COLO668 (cell line): Measurements from ENCODE around the gene PAPPA.

Experiments
- DNase-seq: peaks from one replicate; lab custom pipeline; 2025; ENCODE audit not compliant: unreplicated experiment; lab: John Stamatoyannopoulos, UW

Gene PAPPA

GRCh38 chr9:116152941-116153764, 438 bp upstream of the PAPPA start:
- no peak for DNase-seq

GRCh38 chr9:116154334-116154975, 864 bp downstream of the PAPPA start:
- DNase-seq, result peak; percentile 51

- DNase-seq, result no peak
Observed at GRCh38 chr9:116154976-116155697, 1.5 kb downstream of the PAPPA start.

GRCh38 chr9:116155698-116156039, 2.1 kb downstream of the PAPPA start:
- DNase-seq, result no peak

- peak; percentile 52 for DNase-seq
Observed at GRCh38 chr9:116156621-116157314, 3.2 kb downstream of the PAPPA start.

GRCh38 chr9:116157436-116158138, 4.0 kb downstream of the PAPPA start:
- DNase-seq, result no peak

GRCh38 chr9:116160676-116161571, 7.3 kb downstream of the PAPPA start:
- DNase-seq, result no peak

GRCh38 chr9:116162241-116162781, 8.7 kb downstream of the PAPPA start:
- no peak for DNase-seq

- DNase-seq, result no peak
Observed at GRCh38 chr9:116163293-116164055, 9.9 kb downstream of the PAPPA start.

- DNase-seq, result no peak
Observed at GRCh38 chr9:116165912-116166311, 12.3 kb downstream of the PAPPA start.

- no peak for DNase-seq
Observed at GRCh38 chr9:116166713-116167112, 13.1 kb downstream of the PAPPA start.

- no peak for DNase-seq
Observed at GRCh38 chr9:116168231-116168630, 14.6 kb downstream of the PAPPA start.

- no peak for DNase-seq
Observed at GRCh38 chr9:116172216-116172615, 18.6 kb downstream of the PAPPA start.

- no peak for DNase-seq
Observed at GRCh38 chr9:116174347-116174746, 20.8 kb downstream of the PAPPA start.

GRCh38 chr9:116175614-116176013, 22.0 kb downstream of the PAPPA start:
- DNase-seq, result no peak

GRCh38 chr9:116178481-116179211, 25.1 kb downstream of the PAPPA start:
- no peak for DNase-seq

GRCh38 chr9:116179568-116179967, 26.0 kb downstream of the PAPPA start:
- DNase-seq, result no peak
